A549 (cell line): ENCODE results near the gene BNIP5. TPM values are rescaled to one million over a fixed set of nuclear protein-coding genes. Genes with fewer than 3 reads are reported as not detected.

ENCODE experiments used
- ATAC-seq, 2 experiments: fragments of 200-7000 bp in 1 of 2; fragments of >200 bp in 1 of 2; cut with Nextera tagmentation in 1 of 2; cut with Tn5 transposase in 1 of 2; 3 replicates each; pipeline versions ENCODE4 v1.8.0 to v1.9.1; 2018 to 2020; ENCODE audit warnings: mild to moderate bottlenecking in 1 of 2, moderate library complexity in 1 of 2
- CTCF ChIA-PET: fragments of 300-600 bp; sonication (Branson Sonifier 250); formaldehyde crosslinking; extraction: SDS; loops from one replicate; lab custom pipeline; 2021; ENCODE audit warnings: antibody characterized with exemption, inconsistent platforms; lab: Yijun Ruan, JAX
- POLR2A ChIA-PET: fragments of 350-600 bp; formaldehyde crosslinking; extraction: SDS; loops from one replicate; lab custom pipeline; 2021; ENCODE audit warnings: antibody characterized with exemption, inconsistent platforms; lab: Yijun Ruan, JAX
- DNase-seq, 2 experiments: peaks; one replicate each; pipeline versions ENCODE4 v3.0.0 to v3.0.0-alpha.2; 2011 to 2016; ENCODE audit warnings: low read depth in 1 of 2, low spot score in 1 of 2
- FAIRE-seq: peaks from 2 replicates; lab custom pipeline; 2011; peaks lifted over from hg19 to GRCh38; lab: Jason Lieb, UNC
- H3K27ac ChIP-seq, 2 experiments: fragments of >200 bp; sonication (Bioruptor Twin); formaldehyde crosslinking; 3 replicates each; pipeline ENCODE4 v1.5.1; 2016 to 2017
- H3K4me1 ChIP-seq: fragments of >200 bp; sonication (Bioruptor Twin); formaldehyde crosslinking; 3 replicates; pipeline ENCODE4 v1.6.1; 2016
- H3K4me2 ChIP-seq: fragments of >200 bp; sonication (Bioruptor Twin); formaldehyde crosslinking; 3 replicates; pipeline ENCODE4 v1.6.1; 2016
- H3K4me3 ChIP-seq: fragments of >200 bp; sonication (Bioruptor Twin); formaldehyde crosslinking; 3 replicates; pipeline ENCODE4 v1.5.1; 2016
- H3K9me3 ChIP-seq: fragments of >200 bp; sonication (Bioruptor Twin); formaldehyde crosslinking; 3 replicates; pipeline ENCODE4 v1.6.1; 2016
- CBX8 ChIP-seq: fragments of 200-600 bp; sonication (generic); IDR thresholded peaks from 2 replicates; pipeline ENCODE4 v1.6.1; 2016
- CEBPB ChIP-seq, 2 experiments: fragments of >200 bp in 1 of 2; sonication (Bioruptor Twin) in 1 of 2; formaldehyde crosslinking in 1 of 2; IDR thresholded peaks; 2 replicates each; pipeline ENCODE4 v1.6.1; 2012 to 2016
- CHD2 ChIP-seq: fragments of 150-350 bp; IDR thresholded peaks from 2 replicates; pipeline ENCODE4 v1.6.1; 2014; ENCODE audit warnings: low read length; ENCODE audit not compliant: partially characterized antibody
- FOXS1 ChIP-seq: fragments of 250-450 bp; sonication (Bioruptor Pico); IDR thresholded peaks from 2 replicates; pipeline ENCODE4 v1.5.0; 2020; ENCODE audit warnings: mild to moderate bottlenecking, moderate library complexity
- GATA3 ChIP-seq: IDR thresholded peaks from 2 replicates; pipeline ENCODE4 v1.6.1; 2012; ENCODE audit warnings: borderline replicate concordance
- HEYL ChIP-seq: fragments of 250-450 bp; sonication (Bioruptor Pico); IDR thresholded peaks from 2 replicates; pipeline ENCODE4 v1.8.0; 2021; ENCODE audit warnings: mild to moderate bottlenecking, moderate library complexity
- HOXA7 ChIP-seq: fragments of 250-450 bp; sonication (Bioruptor Pico); IDR thresholded peaks from 2 replicates; pipeline ENCODE4 v1.5.0; 2020; ENCODE audit warnings: mild to moderate bottlenecking, moderate library complexity
- JUNB ChIP-seq: fragments of >200 bp; sonication (Bioruptor Twin); formaldehyde crosslinking; IDR thresholded peaks from 2 replicates; pipeline ENCODE4 v1.6.1; 2016
- KDM5A ChIP-seq: fragments of 200-600 bp; sonication (generic); IDR thresholded peaks from 2 replicates; pipeline ENCODE4 v1.6.1; 2016; ENCODE audit warnings: antibody characterized with exemption, mild to moderate bottlenecking
- MAFK ChIP-seq: fragments of 450-650 bp; IDR thresholded peaks from 2 replicates; pipeline ENCODE4 v1.6.1; 2014; ENCODE audit not compliant: partially characterized antibody
- MAZ ChIP-seq: fragments of 150-350 bp; IDR thresholded peaks from 2 replicates; pipeline ENCODE4 v1.6.1; 2014; ENCODE audit warnings: antibody characterized with exemption, low read depth, low read length, borderline replicate concordance
- NFE2L2 ChIP-seq: fragments of 150-350 bp; conservative IDR thresholded peaks from 2 replicates; pipeline ENCODE4 v1.6.1; 2014; ENCODE audit warnings: low read length
- NR3C1 ChIP-seq: fragments of >200 bp; sonication (Bioruptor Twin); formaldehyde crosslinking; IDR thresholded peaks from 3 replicates; pipeline ENCODE4 v1.6.1; 2017
- RNF2 ChIP-seq: fragments of 200-600 bp; sonication (generic); IDR thresholded peaks from 2 replicates; pipeline ENCODE4 v1.6.1; 2016; ENCODE audit warnings: low read depth, mild to moderate bottlenecking, antibody characterized with exemption, moderate library complexity, borderline replicate concordance
- SMC3 ChIP-seq: fragments of >200 bp; sonication (Bioruptor Twin); formaldehyde crosslinking; IDR thresholded peaks from 3 replicates; pipeline ENCODE4 v1.6.1; 2018; ENCODE audit warnings: inconsistent platforms
- WGBS: methylation state at CpG from one replicate; pipeline ENCODE4 v1.1.6; 2017; ENCODE audit errors: missing lambda C conversion rate; 5-methylcytosine and 5-hydroxymethylcytosine counted together
- polyA plus RNA-seq, 4 experiments: library from polyadenylated mRNA; depleted of rRNA in 3 of 4; stranded (reverse); fragments of >200 nt; fragmentation: RNase III in 1 of 4; extraction: RNeasy Plus Mini Kit Qiagen cat#74134 plus additional on column Dnase treatment in 1 of 4; gene quantifications; 2 replicates in 3 of 4; 3 replicates in 1 of 4; pipeline ENCODE4 v1.2.3, GENCODE V29; 2011 to 2017
- TF ChIP-seq, protein P1 (sequence below): fragments of 250-450 bp; sonication (Bioruptor Pico); IDR thresholded peaks from 2 replicates; pipeline ENCODE4 v1.5.0; 2021; ENCODE audit warnings: mild to moderate bottlenecking, moderate library complexity, borderline replicate concordance
- TF ChIP-seq, protein P2 (sequence below): fragments of >200 bp; sonication (Bioruptor Twin); formaldehyde crosslinking; IDR thresholded peaks from 2 replicates; pipeline ENCODE4 v1.6.1; 2016
- TF ChIP-seq, protein P3 (sequence below): IDR thresholded peaks from 2 replicates; pipeline ENCODE4 v1.6.1; 2012
- TF ChIP-seq, protein P4 (sequence below): fragments of 250-450 bp; sonication (Bioruptor Pico); IDR thresholded peaks from 2 replicates; pipeline ENCODE4 v1.5.0; 2020; ENCODE audit warnings: low read depth, mild to moderate bottlenecking, moderate library complexity
- TF ChIP-seq, protein P5 (sequence below): IDR thresholded peaks from 2 replicates; pipeline ENCODE4 v1.6.1; 2012; ENCODE audit warnings: low read depth, borderline replicate concordance
- TF ChIP-seq, protein P6 (sequence below): fragments of 150-350 bp; IDR thresholded peaks from 2 replicates; pipeline ENCODE4 v1.6.1; 2014; ENCODE audit warnings: low read depth, mild to moderate bottlenecking, low read length
- TF ChIP-seq, protein P7 (sequence below): fragments of >200 bp; sonication (Bioruptor Twin); formaldehyde crosslinking; IDR thresholded peaks from 3 replicates; pipeline ENCODE4 v1.5.1; 2016

The BNIP5 gene
- polyA plus RNA-seq, 2 of the 4 experiments (the other 2 are of a cell fraction) = not detected

DNA sequence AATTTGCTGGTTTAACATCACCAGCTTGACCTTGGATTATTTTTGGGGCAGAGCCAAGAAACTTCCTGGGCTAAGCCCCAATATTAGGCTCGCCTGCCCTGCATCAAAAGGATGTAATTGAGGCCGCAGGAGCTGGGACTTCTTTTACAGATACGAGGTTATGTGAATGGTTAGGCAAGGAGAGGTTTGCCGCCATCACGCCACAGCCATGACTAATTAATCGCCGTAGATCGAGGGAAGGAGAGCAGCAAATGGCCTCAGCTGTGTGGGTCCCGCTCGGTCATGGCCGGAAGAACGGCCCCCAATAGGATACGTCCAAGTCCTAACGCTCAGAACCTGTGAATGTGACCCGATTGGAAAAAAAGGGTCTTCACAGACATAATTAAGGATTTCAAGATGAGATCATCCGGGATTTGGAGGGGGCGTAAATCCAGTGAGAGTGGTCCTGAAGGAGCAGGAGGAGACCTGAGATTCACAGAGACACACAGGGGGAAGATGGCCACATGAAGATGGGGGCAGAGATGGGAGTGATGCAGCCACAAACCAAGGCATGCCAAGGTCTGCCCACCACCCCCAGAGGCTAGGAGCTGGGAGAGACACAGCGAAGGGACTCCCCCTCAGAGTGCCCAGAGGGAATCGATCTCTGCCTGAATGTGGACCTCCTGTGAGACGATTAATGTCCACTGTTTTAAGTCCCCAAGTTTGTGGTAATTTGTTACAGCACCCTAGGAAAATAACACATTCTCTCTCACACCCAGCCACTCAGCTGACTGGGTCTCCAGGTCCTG, 10.0 kb upstream of the BNIP5 start:
- Histone ChIP-seq H3K27ac (no peak overlapping the region), H3K4me2 (no peak overlapping the region), H3K4me3 (no peak overlapping the region), H3K4me1 (no peaks in the 10 kb centered on the region), H3K9me3 (no peaks in the 10 kb centered on the region)
- FAIRE-seq (no peak), DNase-seq (no peak), ATAC-seq (no peak)
- TF ChIP-seq CEBPB (IDR thresholded peaks at IDR 0.05) (no peak), HEYL (CRISPR knock-in tag) (no peak), KDM5A (no peak), GATA3 (no peak), JUNB (no peak), FOXS1 (no peak), HOXA7 (CRISPR knock-in tag) (no peak), NFE2L2 (no peak), CBX8 (no peak), RNF2 (no peak), MAFK (no peak), SMC3 (no peak), MAZ (no peak)
- TF ChIP-seq, protein P1, sequence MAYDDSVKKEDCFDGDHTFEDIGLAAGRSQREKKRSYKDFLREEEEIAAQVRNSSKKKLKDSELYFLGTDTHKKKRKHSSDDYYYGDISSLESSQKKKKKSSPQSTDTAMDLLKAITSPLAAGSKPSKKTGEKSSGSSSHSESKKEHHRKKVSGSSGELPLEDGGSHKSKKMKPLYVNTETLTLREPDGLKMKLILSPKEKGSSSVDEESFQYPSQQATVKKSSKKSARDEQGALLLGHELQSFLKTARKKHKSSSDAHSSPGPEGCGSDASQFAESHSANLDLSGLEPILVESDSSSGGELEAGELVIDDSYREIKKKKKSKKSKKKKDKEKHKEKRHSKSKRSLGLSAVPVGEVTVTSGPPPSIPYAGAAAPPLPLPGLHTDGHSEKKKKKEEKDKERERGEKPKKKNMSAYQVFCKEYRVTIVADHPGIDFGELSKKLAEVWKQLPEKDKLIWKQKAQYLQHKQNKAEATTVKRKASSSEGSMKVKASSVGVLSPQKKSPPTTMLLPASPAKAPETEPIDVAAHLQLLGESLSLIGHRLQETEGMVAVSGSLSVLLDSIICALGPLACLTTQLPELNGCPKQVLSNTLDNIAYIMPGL = no peak
- TF ChIP-seq, protein P2, sequence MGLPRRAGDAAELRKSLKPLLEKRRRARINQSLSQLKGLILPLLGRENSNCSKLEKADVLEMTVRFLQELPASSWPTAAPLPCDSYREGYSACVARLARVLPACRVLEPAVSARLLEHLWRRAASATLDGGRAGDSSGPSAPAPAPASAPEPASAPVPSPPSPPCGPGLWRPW = no peak
- TF ChIP-seq, protein P3, sequence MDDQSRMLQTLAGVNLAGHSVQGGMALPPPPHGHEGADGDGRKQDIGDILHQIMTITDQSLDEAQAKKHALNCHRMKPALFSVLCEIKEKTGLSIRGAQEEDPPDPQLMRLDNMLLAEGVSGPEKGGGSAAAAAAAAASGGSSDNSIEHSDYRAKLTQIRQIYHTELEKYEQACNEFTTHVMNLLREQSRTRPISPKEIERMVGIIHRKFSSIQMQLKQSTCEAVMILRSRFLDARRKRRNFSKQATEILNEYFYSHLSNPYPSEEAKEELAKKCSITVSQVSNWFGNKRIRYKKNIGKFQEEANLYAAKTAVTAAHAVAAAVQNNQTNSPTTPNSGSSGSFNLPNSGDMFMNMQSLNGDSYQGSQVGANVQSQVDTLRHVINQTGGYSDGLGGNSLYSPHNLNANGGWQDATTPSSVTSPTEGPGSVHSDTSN = no peak
- TF ChIP-seq, protein P4, sequence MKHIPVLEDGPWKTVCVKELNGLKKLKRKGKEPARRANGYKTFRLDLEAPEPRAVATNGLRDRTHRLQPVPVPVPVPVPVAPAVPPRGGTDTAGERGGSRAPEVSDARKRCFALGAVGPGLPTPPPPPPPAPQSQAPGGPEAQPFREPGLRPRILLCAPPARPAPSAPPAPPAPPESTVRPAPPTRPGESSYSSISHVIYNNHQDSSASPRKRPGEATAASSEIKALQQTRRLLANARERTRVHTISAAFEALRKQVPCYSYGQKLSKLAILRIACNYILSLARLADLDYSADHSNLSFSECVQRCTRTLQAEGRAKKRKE (CRISPR knock-in tag) = no peak
- TF ChIP-seq, protein P5, sequence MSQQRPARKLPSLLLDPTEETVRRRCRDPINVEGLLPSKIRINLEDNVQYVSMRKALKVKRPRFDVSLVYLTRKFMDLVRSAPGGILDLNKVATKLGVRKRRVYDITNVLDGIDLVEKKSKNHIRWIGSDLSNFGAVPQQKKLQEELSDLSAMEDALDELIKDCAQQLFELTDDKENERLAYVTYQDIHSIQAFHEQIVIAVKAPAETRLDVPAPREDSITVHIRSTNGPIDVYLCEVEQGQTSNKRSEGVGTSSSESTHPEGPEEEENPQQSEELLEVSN = no peak
- 85% methylated on average over 20 of the region's 20 CpGs for WGBS
- ChIA-PET POLR2A (no interaction called here), CTCF (interaction anchor here (0.6 to 8.2 kb wide), 3 partner anchors 12 to 223 kb away, joined by 3 to 46 read pairs (median 3); no protein-coding TSS in a partner anchor)

DNA sequence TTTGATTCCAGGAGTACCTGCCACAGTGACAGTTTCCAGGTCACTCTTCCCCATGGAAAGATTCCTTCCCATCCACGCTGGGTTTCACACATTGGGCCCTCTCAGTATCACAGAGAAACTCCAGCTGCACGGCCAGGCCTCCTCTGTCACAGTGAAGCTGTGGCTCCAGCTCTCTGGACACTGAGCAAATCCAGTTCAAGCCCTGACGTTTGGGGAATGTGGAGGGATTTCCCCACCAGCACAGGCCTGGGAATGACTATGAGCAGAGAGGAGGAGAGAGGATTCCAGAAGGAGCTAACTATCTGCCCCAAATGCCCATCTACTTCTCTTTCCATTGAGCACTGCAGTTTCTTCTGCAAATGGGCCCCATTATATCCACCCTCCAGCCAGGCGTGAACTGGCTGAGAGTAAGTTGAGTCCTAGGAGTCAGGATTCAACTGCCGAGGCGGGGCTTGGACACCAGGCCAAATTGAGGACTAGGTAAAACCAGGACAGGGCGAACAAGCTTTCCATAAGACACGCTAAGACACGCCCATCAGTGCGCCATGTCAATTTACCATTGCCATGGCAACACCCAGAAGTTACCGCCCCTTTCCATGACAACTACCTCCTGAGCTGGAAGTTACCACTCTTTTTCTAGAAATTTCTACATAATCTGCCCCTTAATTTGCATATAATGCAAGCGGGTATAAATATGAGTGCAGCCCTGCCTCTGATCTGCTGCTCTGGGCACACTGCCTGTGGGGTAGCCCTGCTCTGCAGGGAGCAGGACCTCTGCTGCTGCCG, 9.2 kb upstream of the BNIP5 start:
- ChIA-PET POLR2A (no interaction called here), CTCF (interaction anchor here (0.6 to 8.2 kb wide), 3 partner anchors 10 to 139 kb away, joined by 3 to 46 read pairs (median 6); no protein-coding TSS in a partner anchor)
- FAIRE-seq = no peak
- H3K4me2 ChIP-seq = no peak overlapping the region
- H3K4me3 ChIP-seq = no peak overlapping the region
- 81% methylated on average over 13 of the region's 13 CpGs for WGBS
- H3K9me3 ChIP-seq = no peaks in the 10 kb centered on the region
- no peaks in the 10 kb centered on the region for H3K4me1 ChIP-seq
- DNase-seq = no peak
- H3K27ac ChIP-seq = no peak overlapping the region
- TF ChIP-seq NR3C1 (no peak), SMC3 (no peak), MAZ (no peak), CHD2 (no peak), JUNB (no peak)
- TF ChIP-seq, protein P6, sequence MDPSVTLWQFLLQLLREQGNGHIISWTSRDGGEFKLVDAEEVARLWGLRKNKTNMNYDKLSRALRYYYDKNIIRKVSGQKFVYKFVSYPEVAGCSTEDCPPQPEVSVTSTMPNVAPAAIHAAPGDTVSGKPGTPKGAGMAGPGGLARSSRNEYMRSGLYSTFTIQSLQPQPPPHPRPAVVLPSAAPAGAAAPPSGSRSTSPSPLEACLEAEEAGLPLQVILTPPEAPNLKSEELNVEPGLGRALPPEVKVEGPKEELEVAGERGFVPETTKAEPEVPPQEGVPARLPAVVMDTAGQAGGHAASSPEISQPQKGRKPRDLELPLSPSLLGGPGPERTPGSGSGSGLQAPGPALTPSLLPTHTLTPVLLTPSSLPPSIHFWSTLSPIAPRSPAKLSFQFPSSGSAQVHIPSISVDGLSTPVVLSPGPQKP = no peak
- TF ChIP-seq, protein P7, sequence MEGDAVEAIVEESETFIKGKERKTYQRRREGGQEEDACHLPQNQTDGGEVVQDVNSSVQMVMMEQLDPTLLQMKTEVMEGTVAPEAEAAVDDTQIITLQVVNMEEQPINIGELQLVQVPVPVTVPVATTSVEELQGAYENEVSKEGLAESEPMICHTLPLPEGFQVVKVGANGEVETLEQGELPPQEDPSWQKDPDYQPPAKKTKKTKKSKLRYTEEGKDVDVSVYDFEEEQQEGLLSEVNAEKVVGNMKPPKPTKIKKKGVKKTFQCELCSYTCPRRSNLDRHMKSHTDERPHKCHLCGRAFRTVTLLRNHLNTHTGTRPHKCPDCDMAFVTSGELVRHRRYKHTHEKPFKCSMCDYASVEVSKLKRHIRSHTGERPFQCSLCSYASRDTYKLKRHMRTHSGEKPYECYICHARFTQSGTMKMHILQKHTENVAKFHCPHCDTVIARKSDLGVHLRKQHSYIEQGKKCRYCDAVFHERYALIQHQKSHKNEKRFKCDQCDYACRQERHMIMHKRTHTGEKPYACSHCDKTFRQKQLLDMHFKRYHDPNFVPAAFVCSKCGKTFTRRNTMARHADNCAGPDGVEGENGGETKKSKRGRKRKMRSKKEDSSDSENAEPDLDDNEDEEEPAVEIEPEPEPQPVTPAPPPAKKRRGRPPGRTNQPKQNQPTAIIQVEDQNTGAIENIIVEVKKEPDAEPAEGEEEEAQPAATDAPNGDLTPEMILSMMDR = no peak
- ATAC-seq = no peak
